Loucy (cell line): ENCODE data around the gene CCDC85C.

Experiments
- EZH2phosphoT487 ChIP-seq: fragments of 200-600 bp; IDR thresholded peaks from 2 replicates; pipeline ENCODE4 v1.6.1; 2018; ENCODE audit warnings: antibody characterized with exemption, mild to moderate bottlenecking, moderate library complexity, borderline replicate concordance
- TF ChIP-seq, protein P1 (sequence below): fragments of 200-600 bp; sonication (generic); conservative IDR thresholded peaks from 2 replicates; pipeline ENCODE4 v1.5.1; 2014; ENCODE audit warnings: mild to moderate bottlenecking, antibody characterized with exemption, low read length

DNA sequence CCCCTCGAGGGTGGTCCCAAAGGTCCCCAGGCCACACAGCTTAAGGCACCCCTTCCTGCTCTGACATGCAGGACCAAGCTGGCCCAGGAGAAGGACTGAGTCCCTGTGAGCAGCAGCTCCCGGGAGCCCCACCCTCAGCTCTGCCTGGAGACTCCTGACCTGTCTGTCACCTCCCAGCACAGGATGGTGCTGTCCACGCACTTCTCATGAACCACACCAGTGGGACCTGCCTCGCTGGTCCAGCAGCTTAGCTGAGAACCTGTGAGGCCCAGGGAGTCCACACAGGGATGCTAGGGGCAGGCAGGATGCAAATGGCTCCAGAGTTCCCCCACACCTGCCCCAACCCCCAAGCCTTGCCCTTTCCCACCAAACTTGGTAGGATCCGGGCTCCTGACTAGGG, 27.7 kb downstream of the CCDC85C start:
- TF ChIP-seq, protein P1, sequence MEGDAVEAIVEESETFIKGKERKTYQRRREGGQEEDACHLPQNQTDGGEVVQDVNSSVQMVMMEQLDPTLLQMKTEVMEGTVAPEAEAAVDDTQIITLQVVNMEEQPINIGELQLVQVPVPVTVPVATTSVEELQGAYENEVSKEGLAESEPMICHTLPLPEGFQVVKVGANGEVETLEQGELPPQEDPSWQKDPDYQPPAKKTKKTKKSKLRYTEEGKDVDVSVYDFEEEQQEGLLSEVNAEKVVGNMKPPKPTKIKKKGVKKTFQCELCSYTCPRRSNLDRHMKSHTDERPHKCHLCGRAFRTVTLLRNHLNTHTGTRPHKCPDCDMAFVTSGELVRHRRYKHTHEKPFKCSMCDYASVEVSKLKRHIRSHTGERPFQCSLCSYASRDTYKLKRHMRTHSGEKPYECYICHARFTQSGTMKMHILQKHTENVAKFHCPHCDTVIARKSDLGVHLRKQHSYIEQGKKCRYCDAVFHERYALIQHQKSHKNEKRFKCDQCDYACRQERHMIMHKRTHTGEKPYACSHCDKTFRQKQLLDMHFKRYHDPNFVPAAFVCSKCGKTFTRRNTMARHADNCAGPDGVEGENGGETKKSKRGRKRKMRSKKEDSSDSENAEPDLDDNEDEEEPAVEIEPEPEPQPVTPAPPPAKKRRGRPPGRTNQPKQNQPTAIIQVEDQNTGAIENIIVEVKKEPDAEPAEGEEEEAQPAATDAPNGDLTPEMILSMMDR, result no peak
- TF ChIP-seq EZH2phosphoT487, result no peak
